Adipocyte (in vitro differentiated cells): Measurements from ENCODE around the gene ARL3.

Source experiments
- DNase-seq: peaks from one replicate; pipeline ENCODE4 v3.0.0-alpha.2; 2015; ENCODE audit warnings: low read depth
- H3K27me3 ChIP-seq: replicated peaks from 2 replicates; pipeline ENCODE4 v1.7.0; 2013; ENCODE audit warnings: mild to moderate bottlenecking, low read length, moderate library complexity; ENCODE audit not compliant: control insufficient read depth, insufficient read depth
- H3K36me3 ChIP-seq: 2 replicates; pipeline ENCODE4 v1.7.0; 2013; ENCODE audit warnings: low read length, mild to moderate bottlenecking, moderate library complexity; ENCODE audit not compliant: control insufficient read depth, insufficient read depth, severe bottlenecking
- H3K4me1 ChIP-seq: 2 replicates; pipeline ENCODE4 v1.7.0; 2013; ENCODE audit warnings: mild to moderate bottlenecking, low read length, moderate library complexity; ENCODE audit not compliant: control insufficient read depth, insufficient read depth
- H3K4me3 ChIP-seq: 2 replicates; pipeline ENCODE4 v1.7.0; 2013; ENCODE audit warnings: mild to moderate bottlenecking, low read length, moderate library complexity
- H3K9ac ChIP-seq: 2 replicates; pipeline ENCODE4 v1.7.0; 2013; ENCODE audit warnings: mild to moderate bottlenecking, low read length, moderate library complexity
- H3K9me3 ChIP-seq: 2 replicates; pipeline ENCODE4 v1.7.0; 2013; ENCODE audit warnings: mild to moderate bottlenecking, low read length, moderate library complexity; ENCODE audit not compliant: control insufficient read depth

The ARL3 gene

GRCh38 chr10:102647443-102648268 is 66.5 kb downstream of the ARL3 start:
- Histone ChIP-seq H3K9ac (peak overlapping the region; percentile 100), H3K4me1 (peaks cover 52% of the 10 kb centered on the region), H3K27me3 (no peaks in the 10 kb centered on the region), H3K4me3 (peak overlapping the region; percentile 100), H3K9me3 (no peaks in the 10 kb centered on the region), H3K36me3 (peaks cover 14% of the 10 kb centered on the region)
- no peak for DNase-seq

- Histone ChIP-seq H3K9me3 (no peaks in the 10 kb centered on the region), H3K4me1 (peaks cover 44% of the 10 kb centered on the region), H3K9ac (peak overlapping the region; percentile 100), H3K36me3 (peaks cover 13% of the 10 kb centered on the region), H3K27me3 (no peaks in the 10 kb centered on the region), H3K4me3 (peak overlapping the region; percentile 100)
- peak; percentile 68 for DNase-seq
Observed at GRCh38 chr10:102646610-102647442, 67.4 kb downstream of the ARL3 start.

- no peaks in the 10 kb centered on the region for H3K9me3 ChIP-seq
- peak overlapping the region; percentile 100 for H3K9ac ChIP-seq
- peaks cover 5% of the 10 kb centered on the region for H3K36me3 ChIP-seq
- H3K4me1 ChIP-seq = peaks cover 42% of the 10 kb centered on the region
- peak overlapping the region; percentile 100 for H3K4me3 ChIP-seq
- no peaks in the 10 kb centered on the region for H3K27me3 ChIP-seq
- DNase-seq = peak; percentile 99
Observed at GRCh38 chr10:102645741-102646609, 68.2 kb downstream of the ARL3 start.

GRCh38 chr10:102645388-102645740 is 68.8 kb downstream of the ARL3 start:
- Histone ChIP-seq H3K4me3 (peak overlapping the region; percentile 100), H3K4me1 (peaks cover 36% of the 10 kb centered on the region), H3K9me3 (no peaks in the 10 kb centered on the region), H3K36me3 (peaks cover 4% of the 10 kb centered on the region), H3K9ac (peak overlapping the region; percentile 100), H3K27me3 (no peaks in the 10 kb centered on the region)
- no peak for DNase-seq

DNA sequence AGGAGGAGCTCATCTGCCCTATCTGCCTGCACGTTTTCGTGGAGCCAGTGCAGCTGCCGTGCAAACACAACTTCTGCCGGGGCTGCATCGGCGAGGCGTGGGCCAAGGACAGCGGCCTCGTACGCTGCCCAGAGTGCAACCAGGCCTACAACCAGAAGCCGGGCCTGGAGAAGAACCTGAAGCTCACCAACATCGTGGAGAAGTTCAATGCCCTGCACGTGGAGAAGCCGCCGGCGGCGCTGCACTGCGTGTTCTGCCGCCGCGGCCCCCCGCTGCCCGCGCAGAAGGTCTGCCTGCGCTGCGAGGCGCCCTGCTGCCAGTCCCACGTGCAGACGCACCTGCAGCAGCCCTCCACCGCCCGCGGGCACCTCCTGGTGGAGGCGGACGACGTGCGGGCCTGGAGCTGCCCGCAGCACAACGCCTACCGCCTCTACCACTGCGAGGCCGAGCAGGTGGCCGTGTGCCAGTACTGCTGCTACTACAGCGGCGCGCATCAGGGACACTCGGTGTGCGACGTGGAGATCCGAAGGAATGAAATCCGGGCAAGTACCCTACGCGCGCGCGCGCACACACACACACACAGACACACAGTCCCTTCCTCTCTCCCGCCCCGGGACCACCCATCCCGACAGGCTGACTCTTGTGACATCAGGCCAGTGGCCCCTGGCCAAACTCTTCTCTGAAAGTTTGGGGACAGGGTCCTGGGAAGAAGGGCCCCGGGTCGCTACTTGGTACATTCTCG is 69.4 kb downstream of the ARL3 start:
- H3K36me3 ChIP-seq = peaks cover 4% of the 10 kb centered on the region
- peak overlapping the region; percentile 100 for H3K9ac ChIP-seq
- peaks cover 32% of the 10 kb centered on the region for H3K4me1 ChIP-seq
- H3K4me3 ChIP-seq = peak overlapping the region; percentile 100
- peak; percentile 83 for DNase-seq
- H3K27me3 ChIP-seq = no peaks in the 10 kb centered on the region
- no peaks in the 10 kb centered on the region for H3K9me3 ChIP-seq

DNA sequence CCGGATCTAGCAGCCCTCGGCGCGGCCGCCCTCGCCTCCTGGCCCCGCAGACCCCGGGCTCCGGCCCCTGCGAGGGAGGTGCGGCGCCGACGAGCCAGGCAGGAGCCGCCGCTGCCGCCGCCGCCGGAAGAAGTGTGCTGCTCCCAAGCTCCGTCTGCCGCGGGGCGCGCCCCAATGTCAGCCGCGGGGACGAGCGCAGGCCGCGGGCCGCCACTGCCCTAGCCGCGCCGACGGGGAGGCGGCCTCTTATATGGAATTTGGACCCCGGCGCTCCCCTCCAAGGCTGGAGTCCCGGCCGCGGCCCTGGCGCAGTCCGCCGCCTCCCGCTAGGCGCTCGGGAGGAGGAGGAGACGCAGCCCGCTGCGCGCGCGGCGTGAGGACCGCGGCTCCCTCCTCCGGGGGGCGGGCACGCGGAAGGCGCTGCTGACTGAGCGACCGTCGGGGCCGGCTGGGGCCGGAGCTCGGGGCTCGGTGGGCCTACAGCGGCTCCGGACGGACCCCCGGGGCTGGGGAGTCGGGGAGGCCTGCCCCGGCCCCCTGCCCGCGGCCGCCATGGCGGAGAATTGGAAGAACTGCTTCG is 70.0 kb downstream of the ARL3 start, which contains the start of gene TRIM8:
TSS of gene TRIM8 (plus strand) at position 414 of the 580 bp plus-strand sequence. CDS start at position 553, 139 bp downstream.
- peak; percentile 67 for DNase-seq
- Histone ChIP-seq H3K4me3 (peak within 1 kb of the TSS; percentile 100), H3K36me3 (peaks cover 4% of the 10 kb centered on the region), H3K27me3 (no peaks in the 10 kb centered on the region), H3K4me1 (peaks cover 26% of the 10 kb centered on the region), H3K9me3 (no peaks in the 10 kb centered on the region), H3K9ac (peak within 1 kb of the TSS; percentile 100)

GRCh38 chr10:102643336-102644065 is 70.7 kb downstream of the ARL3 start:
- Histone ChIP-seq H3K27me3 (no peaks in the 10 kb centered on the region), H3K4me1 (peaks cover 19% of the 10 kb centered on the region), H3K4me3 (peak overlapping the region; percentile 100), H3K36me3 (peaks cover 4% of the 10 kb centered on the region), H3K9ac (peak overlapping the region; percentile 100), H3K9me3 (no peaks in the 10 kb centered on the region)
- DNase-seq = peak; percentile 85

DNA sequence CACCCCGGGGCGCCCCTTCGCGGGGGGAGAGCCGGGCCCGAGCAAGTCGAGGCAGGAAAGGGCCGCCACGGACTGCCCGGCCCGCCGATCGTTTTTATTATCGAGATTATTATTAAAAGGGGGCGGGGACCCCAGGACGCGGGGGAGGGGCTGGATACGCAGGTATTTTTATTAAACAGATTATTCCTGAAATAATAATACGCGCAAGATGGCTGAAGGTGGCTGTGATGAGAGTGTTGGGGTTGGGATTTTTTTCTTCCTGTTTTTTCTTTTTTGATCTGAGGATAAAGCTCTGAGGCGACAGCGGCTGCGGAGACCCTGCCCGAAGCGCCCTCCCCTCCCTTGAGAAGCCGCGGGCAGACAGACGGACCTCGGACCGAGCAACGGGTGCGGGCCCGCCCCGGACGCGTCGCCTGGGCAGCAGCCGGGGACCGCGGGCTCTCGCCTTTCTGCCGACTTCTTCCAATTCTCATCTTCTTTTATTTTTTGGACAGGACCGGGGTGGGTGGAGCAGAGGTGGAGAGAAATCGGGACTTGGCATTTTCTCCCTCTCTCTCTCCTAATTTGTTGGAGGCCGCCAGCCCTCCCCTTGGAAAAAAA is 71.4 kb downstream of the ARL3 start:
- Histone ChIP-seq H3K4me1 (peaks cover 13% of the 10 kb centered on the region), H3K36me3 (no peaks in the 10 kb centered on the region), H3K9me3 (no peaks in the 10 kb centered on the region), H3K27me3 (no peaks in the 10 kb centered on the region), H3K9ac (peak overlapping the region; percentile 100), H3K4me3 (peak overlapping the region; percentile 100)
- DNase-seq = peak; percentile 82

GRCh38 chr10:102641880-102642735 is 72.1 kb downstream of the ARL3 start:
- Histone ChIP-seq H3K27me3 (no peaks in the 10 kb centered on the region), H3K9me3 (no peaks in the 10 kb centered on the region), H3K36me3 (no peaks in the 10 kb centered on the region), H3K4me1 (peaks cover 6% of the 10 kb centered on the region), H3K4me3 (peak overlapping the region; percentile 100), H3K9ac (peak overlapping the region; percentile 100)
- peak; percentile 99 for DNase-seq
